ENCODE results near the gene PRSS16. TPM values are rescaled to one million over a fixed set of nuclear protein-coding genes. Genes with fewer than 3 reads are reported as not detected.

PRSS16 gene
- polyA plus RNA-seq, 2 of the 4 experiments (the other 2 are of a cell fraction): 3.9 to 11.4 TPM

DNA sequence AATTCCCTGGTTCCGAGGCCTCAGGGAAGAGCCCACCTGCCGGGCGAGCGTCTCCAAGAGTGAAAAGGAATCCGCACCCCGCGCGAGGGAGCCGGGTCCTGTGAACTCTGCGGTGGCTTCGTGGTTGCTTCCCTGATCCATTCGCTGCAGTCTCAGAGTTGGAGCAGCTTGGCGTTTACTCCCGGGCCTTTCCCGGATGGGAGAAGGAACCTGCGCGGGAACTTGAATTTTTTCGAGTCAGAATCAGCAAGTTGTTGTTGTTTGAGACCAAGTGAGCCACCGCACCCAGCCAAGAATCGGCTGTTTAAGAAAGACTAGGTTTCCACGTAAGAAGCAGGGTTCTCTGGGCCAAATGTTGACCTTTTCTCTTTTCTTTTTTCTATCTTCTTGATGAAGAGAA, 12.9 kb downstream of the PRSS16 start:
- Histone ChIP-seq H3K27ac (no peak overlapping the region), H3K4me3 (no peak overlapping the region), H3K4me1 (no peaks in the 10 kb centered on the region), H3K4me2 (no peak overlapping the region), H3K9me3 (no peaks in the 10 kb centered on the region)
- DNase-seq (ENCODE audit: low read depth in 1 of 2, low spot score in 1 of 2) (no peak), ATAC-seq (no peak), FAIRE-seq (no peak)
- 88% methylated on average over 21 of the region's 21 CpGs for WGBS (ENCODE audit: missing lambda C conversion rate)
- TF ChIP-seq GATA3 (IDR thresholded peaks at IDR 0.05; ENCODE audit: borderline replicate concordance) (no peak), CHD2 (IDR thresholded peaks at IDR 0.05; ENCODE audit: low read length, partially characterized antibody) (no peak), HOXB13 (CRISPR knock-in tag; IDR thresholded peaks at IDR 0.05; ENCODE audit: low read depth) (no peak), RARB (CRISPR knock-in tag; IDR thresholded peaks at IDR 0.05) (no peak), SMC3 (IDR thresholded peaks at IDR 0.05) (no peak), CBX2 (IDR thresholded peaks at IDR 0.05; ENCODE audit: borderline replicate concordance, low read depth) (no peak), KDM1A (IDR thresholded peaks at IDR 0.05; ENCODE audit: low read depth) (no peak), HOXB5 (CRISPR knock-in tag; IDR thresholded peaks at IDR 0.05) (no peak), SREBF2 (IDR thresholded peaks at IDR 0.05) (no peak), BHLHE40 (IDR thresholded peaks at IDR 0.05; ENCODE audit: low read depth, low read length) (no peak), TP53 (CRISPR knock-in tag; IDR thresholded peaks at IDR 0.05) (no peak), RFX5 (IDR thresholded peaks at IDR 0.05) (no peak), HOXA7 (CRISPR knock-in tag; IDR thresholded peaks at IDR 0.05) (no peak)
- TF ChIP-seq, protein P1, sequence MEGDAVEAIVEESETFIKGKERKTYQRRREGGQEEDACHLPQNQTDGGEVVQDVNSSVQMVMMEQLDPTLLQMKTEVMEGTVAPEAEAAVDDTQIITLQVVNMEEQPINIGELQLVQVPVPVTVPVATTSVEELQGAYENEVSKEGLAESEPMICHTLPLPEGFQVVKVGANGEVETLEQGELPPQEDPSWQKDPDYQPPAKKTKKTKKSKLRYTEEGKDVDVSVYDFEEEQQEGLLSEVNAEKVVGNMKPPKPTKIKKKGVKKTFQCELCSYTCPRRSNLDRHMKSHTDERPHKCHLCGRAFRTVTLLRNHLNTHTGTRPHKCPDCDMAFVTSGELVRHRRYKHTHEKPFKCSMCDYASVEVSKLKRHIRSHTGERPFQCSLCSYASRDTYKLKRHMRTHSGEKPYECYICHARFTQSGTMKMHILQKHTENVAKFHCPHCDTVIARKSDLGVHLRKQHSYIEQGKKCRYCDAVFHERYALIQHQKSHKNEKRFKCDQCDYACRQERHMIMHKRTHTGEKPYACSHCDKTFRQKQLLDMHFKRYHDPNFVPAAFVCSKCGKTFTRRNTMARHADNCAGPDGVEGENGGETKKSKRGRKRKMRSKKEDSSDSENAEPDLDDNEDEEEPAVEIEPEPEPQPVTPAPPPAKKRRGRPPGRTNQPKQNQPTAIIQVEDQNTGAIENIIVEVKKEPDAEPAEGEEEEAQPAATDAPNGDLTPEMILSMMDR (IDR thresholded peaks at IDR 0.05): no peak
- TF ChIP-seq, protein P2, sequence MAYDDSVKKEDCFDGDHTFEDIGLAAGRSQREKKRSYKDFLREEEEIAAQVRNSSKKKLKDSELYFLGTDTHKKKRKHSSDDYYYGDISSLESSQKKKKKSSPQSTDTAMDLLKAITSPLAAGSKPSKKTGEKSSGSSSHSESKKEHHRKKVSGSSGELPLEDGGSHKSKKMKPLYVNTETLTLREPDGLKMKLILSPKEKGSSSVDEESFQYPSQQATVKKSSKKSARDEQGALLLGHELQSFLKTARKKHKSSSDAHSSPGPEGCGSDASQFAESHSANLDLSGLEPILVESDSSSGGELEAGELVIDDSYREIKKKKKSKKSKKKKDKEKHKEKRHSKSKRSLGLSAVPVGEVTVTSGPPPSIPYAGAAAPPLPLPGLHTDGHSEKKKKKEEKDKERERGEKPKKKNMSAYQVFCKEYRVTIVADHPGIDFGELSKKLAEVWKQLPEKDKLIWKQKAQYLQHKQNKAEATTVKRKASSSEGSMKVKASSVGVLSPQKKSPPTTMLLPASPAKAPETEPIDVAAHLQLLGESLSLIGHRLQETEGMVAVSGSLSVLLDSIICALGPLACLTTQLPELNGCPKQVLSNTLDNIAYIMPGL (CRISPR knock-in tag; IDR thresholded peaks at IDR 0.05; ENCODE audit: borderline replicate concordance): no peak
- TF ChIP-seq, protein P3, sequence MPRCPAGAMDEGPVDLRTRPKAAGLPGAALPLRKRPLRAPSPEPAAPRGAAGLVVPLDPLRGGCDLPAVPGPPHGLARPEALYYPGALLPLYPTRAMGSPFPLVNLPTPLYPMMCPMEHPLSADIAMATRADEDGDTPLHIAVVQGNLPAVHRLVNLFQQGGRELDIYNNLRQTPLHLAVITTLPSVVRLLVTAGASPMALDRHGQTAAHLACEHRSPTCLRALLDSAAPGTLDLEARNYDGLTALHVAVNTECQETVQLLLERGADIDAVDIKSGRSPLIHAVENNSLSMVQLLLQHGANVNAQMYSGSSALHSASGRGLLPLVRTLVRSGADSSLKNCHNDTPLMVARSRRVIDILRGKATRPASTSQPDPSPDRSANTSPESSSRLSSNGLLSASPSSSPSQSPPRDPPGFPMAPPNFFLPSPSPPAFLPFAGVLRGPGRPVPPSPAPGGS (IDR thresholded peaks at IDR 0.05): no peak
- TF ChIP-seq, protein P4, sequence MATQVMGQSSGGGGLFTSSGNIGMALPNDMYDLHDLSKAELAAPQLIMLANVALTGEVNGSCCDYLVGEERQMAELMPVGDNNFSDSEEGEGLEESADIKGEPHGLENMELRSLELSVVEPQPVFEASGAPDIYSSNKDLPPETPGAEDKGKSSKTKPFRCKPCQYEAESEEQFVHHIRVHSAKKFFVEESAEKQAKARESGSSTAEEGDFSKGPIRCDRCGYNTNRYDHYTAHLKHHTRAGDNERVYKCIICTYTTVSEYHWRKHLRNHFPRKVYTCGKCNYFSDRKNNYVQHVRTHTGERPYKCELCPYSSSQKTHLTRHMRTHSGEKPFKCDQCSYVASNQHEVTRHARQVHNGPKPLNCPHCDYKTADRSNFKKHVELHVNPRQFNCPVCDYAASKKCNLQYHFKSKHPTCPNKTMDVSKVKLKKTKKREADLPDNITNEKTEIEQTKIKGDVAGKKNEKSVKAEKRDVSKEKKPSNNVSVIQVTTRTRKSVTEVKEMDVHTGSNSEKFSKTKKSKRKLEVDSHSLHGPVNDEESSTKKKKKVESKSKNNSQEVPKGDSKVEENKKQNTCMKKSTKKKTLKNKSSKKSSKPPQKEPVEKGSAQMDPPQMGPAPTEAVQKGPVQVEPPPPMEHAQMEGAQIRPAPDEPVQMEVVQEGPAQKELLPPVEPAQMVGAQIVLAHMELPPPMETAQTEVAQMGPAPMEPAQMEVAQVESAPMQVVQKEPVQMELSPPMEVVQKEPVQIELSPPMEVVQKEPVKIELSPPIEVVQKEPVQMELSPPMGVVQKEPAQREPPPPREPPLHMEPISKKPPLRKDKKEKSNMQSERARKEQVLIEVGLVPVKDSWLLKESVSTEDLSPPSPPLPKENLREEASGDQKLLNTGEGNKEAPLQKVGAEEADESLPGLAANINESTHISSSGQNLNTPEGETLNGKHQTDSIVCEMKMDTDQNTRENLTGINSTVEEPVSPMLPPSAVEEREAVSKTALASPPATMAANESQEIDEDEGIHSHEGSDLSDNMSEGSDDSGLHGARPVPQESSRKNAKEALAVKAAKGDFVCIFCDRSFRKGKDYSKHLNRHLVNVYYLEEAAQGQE (IDR thresholded peaks at IDR 0.05): no peak
- TF ChIP-seq, protein P5, sequence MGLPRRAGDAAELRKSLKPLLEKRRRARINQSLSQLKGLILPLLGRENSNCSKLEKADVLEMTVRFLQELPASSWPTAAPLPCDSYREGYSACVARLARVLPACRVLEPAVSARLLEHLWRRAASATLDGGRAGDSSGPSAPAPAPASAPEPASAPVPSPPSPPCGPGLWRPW (IDR thresholded peaks at IDR 0.05): no peak
- TF ChIP-seq, protein P6, sequence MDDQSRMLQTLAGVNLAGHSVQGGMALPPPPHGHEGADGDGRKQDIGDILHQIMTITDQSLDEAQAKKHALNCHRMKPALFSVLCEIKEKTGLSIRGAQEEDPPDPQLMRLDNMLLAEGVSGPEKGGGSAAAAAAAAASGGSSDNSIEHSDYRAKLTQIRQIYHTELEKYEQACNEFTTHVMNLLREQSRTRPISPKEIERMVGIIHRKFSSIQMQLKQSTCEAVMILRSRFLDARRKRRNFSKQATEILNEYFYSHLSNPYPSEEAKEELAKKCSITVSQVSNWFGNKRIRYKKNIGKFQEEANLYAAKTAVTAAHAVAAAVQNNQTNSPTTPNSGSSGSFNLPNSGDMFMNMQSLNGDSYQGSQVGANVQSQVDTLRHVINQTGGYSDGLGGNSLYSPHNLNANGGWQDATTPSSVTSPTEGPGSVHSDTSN (IDR thresholded peaks at IDR 0.05): no peak
- POLR2A ChIA-PET: interaction anchor here (1.2 kb wide), 1 partner anchor 9 kb away, joined by 4 read pairs; no protein-coding TSS in a partner anchor
- CTCF ChIA-PET: interaction anchor here (0.5 to 1.3 kb wide), 3 partner anchors 9 to 536 kb away, joined by 3 to 5 read pairs (median 4); no protein-coding TSS in a partner anchor
